ENCODE measurements around the gene STYXL1.
A peak's percentile ranks its signal among the peaks of the same experiment; 100 is the strongest.

Gene STYXL1

GRCh38 chr7:76080204-76080603 is 32.4 kb upstream of the STYXL1 start:
- H3K4me3 ChIP-seq (replicated peaks; ENCODE audit: low read depth, low read length) = no peak overlapping the region
- no peak for DNase-seq (ENCODE audit: low read depth)
- TF ChIP-seq CTCF (IDR thresholded peaks at IDR 0.05; ENCODE audit: low read length, missing control alignments) = no peak

- no peak for DNase-seq (ENCODE audit: low read depth)
- H3K4me3 ChIP-seq (replicated peaks; ENCODE audit: low read depth, low read length) = no peak overlapping the region
- no peak for TF ChIP-seq CTCF (IDR thresholded peaks at IDR 0.05; ENCODE audit: low read length, missing control alignments)
Measured at GRCh38 chr7:76077435-76077834, 29.6 kb upstream of the STYXL1 start.

- TF ChIP-seq CTCF (IDR thresholded peaks at IDR 0.05; ENCODE audit: low read length, missing control alignments) = no peak
- no peak for DNase-seq (ENCODE audit: low read depth)
- H3K4me3 ChIP-seq (replicated peaks; ENCODE audit: low read depth, low read length) = no peak overlapping the region
Measured at GRCh38 chr7:76076995-76077394, 29.2 kb upstream of the STYXL1 start.

- TF ChIP-seq CTCF (IDR thresholded peaks at IDR 0.05; ENCODE audit: low read length, missing control alignments) = no peak
- peak; percentile 45 for DNase-seq (ENCODE audit: low read depth)
- H3K4me3 ChIP-seq (replicated peaks; ENCODE audit: low read depth, low read length) = no peak overlapping the region
Measured at GRCh38 chr7:76074972-76075370, 27.2 kb upstream of the STYXL1 start.

- no peak for TF ChIP-seq CTCF (IDR thresholded peaks at IDR 0.05; ENCODE audit: low read length, missing control alignments)
- DNase-seq (ENCODE audit: low read depth) = no peak
- H3K4me3 ChIP-seq (replicated peaks; ENCODE audit: low read depth, low read length) = no peak overlapping the region
Measured at GRCh38 chr7:76074306-76074971, 26.6 kb upstream of the STYXL1 start.

GRCh38 chr7:76073335-76073990 is 25.7 kb upstream of the STYXL1 start:
- no peak for TF ChIP-seq CTCF (IDR thresholded peaks at IDR 0.05; ENCODE audit: low read length, missing control alignments)
- DNase-seq (ENCODE audit: low read depth) = no peak
- H3K4me3 ChIP-seq (replicated peaks; ENCODE audit: low read depth, low read length) = no peak overlapping the region
